ENCODE data around the gene OR1D5. TPM values are rescaled to one million over a fixed set of nuclear protein-coding genes. Genes with fewer than 3 reads are reported as not detected.

OR1D5 gene
- total RNA-seq, 4 donors from 2014 or later: not detected

- 95 to 96% methylated on average over 15 to 16 of the region's 16 CpGs for WGBS, 2 donors
- no peak for DNase-seq (ENCODE audit: low spot score in 2 of 2)
- no peak for TF ChIP-seq CTCF (IDR thresholded peaks at IDR 0.05)
- no peak for TF ChIP-seq POLR2A (IDR thresholded peaks at IDR 0.05)
- H3K4me3 ChIP-seq (ENCODE audit: low read depth, poor library complexity, severe bottlenecking): no peak overlapping the region
- intact Hi-C loops (cut with DNase I; ENCODE audit: low total_unique reads): no loop called here
Measured at GRCh38 chr17:3020381-3020780, 43.0 kb downstream of the OR1D5 start.

GRCh38 chr17:3019761-3020160 lies 43.6 kb downstream of the OR1D5 start:
- no peak for DNase-seq (ENCODE audit: low spot score in 2 of 2)
- intact Hi-C loops (cut with DNase I; ENCODE audit: low total_unique reads): loop anchor here (5.0 kb wide), 1 partner anchor 242 kb away; no protein-coding TSS in a partner anchor
- H3K4me3 ChIP-seq (ENCODE audit: low read depth, poor library complexity, severe bottlenecking): no peak overlapping the region
- 85% methylated on average over 8 of the region's 9 CpGs for WGBS, 2 donors
- TF ChIP-seq POLR2A (IDR thresholded peaks at IDR 0.05) (no peak), CTCF (IDR thresholded peaks at IDR 0.05) (no peak)

- no peak overlapping the region for H3K4me3 ChIP-seq (ENCODE audit: low read depth, poor library complexity, severe bottlenecking)
- WGBS, 2 donors: 95% methylated on average over 13 to 14 of the region's 15 CpGs
- intact Hi-C loops (cut with DNase I; ENCODE audit: low total_unique reads): loop anchor here (5.0 kb wide), 1 partner anchor 241 kb away; no protein-coding TSS in a partner anchor
- no peak for TF ChIP-seq POLR2A (IDR thresholded peaks at IDR 0.05)
- TF ChIP-seq CTCF (IDR thresholded peaks at IDR 0.05): no peak
- DNase-seq (ENCODE audit: low spot score in 2 of 2): no peak
Measured at GRCh38 chr17:3017936-3018335, 45.5 kb downstream of the OR1D5 start.

- 81 to 85% methylated on average over 7 of the region's 7 CpGs for WGBS, 2 donors
- intact Hi-C loops (cut with DNase I; ENCODE audit: low total_unique reads): loop anchor here (5.0 kb wide), 1 partner anchor 239 kb away; no protein-coding TSS in a partner anchor
- H3K4me3 ChIP-seq (ENCODE audit: low read depth, poor library complexity, severe bottlenecking): no peak overlapping the region
- no peak for DNase-seq (ENCODE audit: low spot score in 2 of 2)
- no peak for TF ChIP-seq CTCF (IDR thresholded peaks at IDR 0.05)
- TF ChIP-seq POLR2A (IDR thresholded peaks at IDR 0.05): no peak
Measured at GRCh38 chr17:3015890-3016289, 47.5 kb downstream of the OR1D5 start.

GRCh38 chr17:3012926-3013581 lies 50.4 kb downstream of the OR1D5 start:
- H3K4me3 ChIP-seq (ENCODE audit: low read depth, poor library complexity, severe bottlenecking): no peak overlapping the region
- TF ChIP-seq POLR2A (IDR thresholded peaks at IDR 0.05): no peak
- peak in 1 of 3 donors; percentile 71 for TF ChIP-seq CTCF (IDR thresholded peaks at IDR 0.05)
- no peak for DNase-seq (ENCODE audit: low spot score in 2 of 2)
- intact Hi-C loops (cut with DNase I; ENCODE audit: low total_unique reads): no loop called here
- 59 to 63% methylated on average over 21 of the region's 21 CpGs for WGBS, 2 donors

Other genes starting within 250 kb of the OR1D5 start
- gene OR1D2, start 40.8 kb upstream of the OR1D5 start, total RNA-seq: not detected
- gene OR1G1, start 63.9 kb upstream of the OR1D5 start, total RNA-seq: not detected
- not detected for gene OR1A2, start 133.9 kb upstream of the OR1D5 start, total RNA-seq
- not detected for gene OR1A1, start 144.1 kb upstream of the OR1D5 start, total RNA-seq
- not detected for gene OR3A1, start 234.8 kb upstream of the OR1D5 start, total RNA-seq